PC-3 (cell line): Measurements from ENCODE around the gene HBD.

ENCODE experiments used
- EZH2 ChIP-seq: fragments of 300-600 bp; sonication (generic); IDR thresholded peaks from one replicate; pipeline ENCODE4 v1.6.1; 2017; ENCODE audit warnings: antibody characterized with exemption, mild to moderate bottlenecking, low read length; ENCODE audit not compliant: unreplicated experiment
- TF ChIP-seq, protein P1 (sequence below): fragments of 300-600 bp; sonication (generic); conservative IDR thresholded peaks from 2 replicates; pipeline ENCODE4 v1.5.1; 2017; ENCODE audit warnings: antibody characterized with exemption, low read depth, mild to moderate bottlenecking, low read length

DNA sequence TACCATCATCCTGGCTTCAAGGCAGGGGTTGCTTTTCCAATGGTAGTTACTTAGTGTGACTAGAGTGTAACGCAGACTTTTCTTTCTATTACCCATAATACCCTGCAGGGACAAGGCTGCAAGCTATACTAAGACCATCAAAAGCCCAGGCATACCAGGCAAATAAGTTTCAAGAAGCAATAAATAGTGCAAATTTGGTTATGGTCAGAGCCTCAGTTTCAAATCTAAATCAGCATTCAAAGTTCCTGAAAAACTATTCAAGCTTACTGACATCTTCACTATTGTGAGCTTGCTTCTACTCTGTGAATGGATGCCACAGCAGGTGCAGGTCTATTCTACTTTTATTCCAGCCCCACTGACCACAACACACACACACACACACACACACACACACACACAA is 4.9 kb downstream of the HBD start:
- TF ChIP-seq, protein P1, sequence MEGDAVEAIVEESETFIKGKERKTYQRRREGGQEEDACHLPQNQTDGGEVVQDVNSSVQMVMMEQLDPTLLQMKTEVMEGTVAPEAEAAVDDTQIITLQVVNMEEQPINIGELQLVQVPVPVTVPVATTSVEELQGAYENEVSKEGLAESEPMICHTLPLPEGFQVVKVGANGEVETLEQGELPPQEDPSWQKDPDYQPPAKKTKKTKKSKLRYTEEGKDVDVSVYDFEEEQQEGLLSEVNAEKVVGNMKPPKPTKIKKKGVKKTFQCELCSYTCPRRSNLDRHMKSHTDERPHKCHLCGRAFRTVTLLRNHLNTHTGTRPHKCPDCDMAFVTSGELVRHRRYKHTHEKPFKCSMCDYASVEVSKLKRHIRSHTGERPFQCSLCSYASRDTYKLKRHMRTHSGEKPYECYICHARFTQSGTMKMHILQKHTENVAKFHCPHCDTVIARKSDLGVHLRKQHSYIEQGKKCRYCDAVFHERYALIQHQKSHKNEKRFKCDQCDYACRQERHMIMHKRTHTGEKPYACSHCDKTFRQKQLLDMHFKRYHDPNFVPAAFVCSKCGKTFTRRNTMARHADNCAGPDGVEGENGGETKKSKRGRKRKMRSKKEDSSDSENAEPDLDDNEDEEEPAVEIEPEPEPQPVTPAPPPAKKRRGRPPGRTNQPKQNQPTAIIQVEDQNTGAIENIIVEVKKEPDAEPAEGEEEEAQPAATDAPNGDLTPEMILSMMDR: no peak
- no peak for TF ChIP-seq EZH2
